Endothelial cell of umbilical vein (primary cell): Measurements from ENCODE around the gene ASMTL.

Experiments used
- EZH2 ChIP-seq: IDR thresholded peaks from 2 replicates; pipeline ENCODE4 v1.6.1; 2012; ENCODE audit warnings: borderline replicate concordance, low read depth, mild to moderate bottlenecking, moderate library complexity, low read length, inconsistent platforms; ENCODE audit not compliant: severe bottlenecking
- GATA2 ChIP-seq: IDR thresholded peaks from 2 replicates; pipeline ENCODE4 v1.7.0; 2011; ENCODE audit warnings: low read depth, mild to moderate bottlenecking, moderate library complexity, mixed read lengths, low read length; ENCODE audit not compliant: insufficient read length, insufficient read depth
- POLR2A ChIP-seq: IDR thresholded peaks from 2 replicates; pipeline ENCODE4 v1.6.1; 2012; ENCODE audit warnings: low read depth, mild to moderate bottlenecking, control low read depth, low read length
- POLR2AphosphoS5 ChIP-seq: IDR thresholded peaks from 2 replicates; pipeline ENCODE4 v1.6.1; 2012; ENCODE audit warnings: low read depth, mild to moderate bottlenecking, control low read depth, low read length, moderate library complexity; ENCODE audit not compliant: insufficient read depth
- TF ChIP-seq, protein P1 (sequence below), 2 donors: IDR thresholded peaks; 1 replicate in 1 of 2; 2 replicates in 1 of 2; pipeline ENCODE4 v1.5.1; 2011; ENCODE audit warnings: low read length in 2 of 2, mild to moderate bottlenecking in 2 of 2, moderate library complexity in 2 of 2, control low read depth in 1 of 2, inconsistent platforms in 1 of 2, low read depth in 1 of 2; ENCODE audit not compliant: insufficient read depth in 1 of 2; ENCODE audit errors: extremely low read depth in 1 of 2
- TF ChIP-seq, protein P2 (sequence below): IDR thresholded peaks from 2 replicates; pipeline ENCODE4 v1.6.1; 2011; ENCODE audit not compliant: insufficient read depth, insufficient read length

DNA sequence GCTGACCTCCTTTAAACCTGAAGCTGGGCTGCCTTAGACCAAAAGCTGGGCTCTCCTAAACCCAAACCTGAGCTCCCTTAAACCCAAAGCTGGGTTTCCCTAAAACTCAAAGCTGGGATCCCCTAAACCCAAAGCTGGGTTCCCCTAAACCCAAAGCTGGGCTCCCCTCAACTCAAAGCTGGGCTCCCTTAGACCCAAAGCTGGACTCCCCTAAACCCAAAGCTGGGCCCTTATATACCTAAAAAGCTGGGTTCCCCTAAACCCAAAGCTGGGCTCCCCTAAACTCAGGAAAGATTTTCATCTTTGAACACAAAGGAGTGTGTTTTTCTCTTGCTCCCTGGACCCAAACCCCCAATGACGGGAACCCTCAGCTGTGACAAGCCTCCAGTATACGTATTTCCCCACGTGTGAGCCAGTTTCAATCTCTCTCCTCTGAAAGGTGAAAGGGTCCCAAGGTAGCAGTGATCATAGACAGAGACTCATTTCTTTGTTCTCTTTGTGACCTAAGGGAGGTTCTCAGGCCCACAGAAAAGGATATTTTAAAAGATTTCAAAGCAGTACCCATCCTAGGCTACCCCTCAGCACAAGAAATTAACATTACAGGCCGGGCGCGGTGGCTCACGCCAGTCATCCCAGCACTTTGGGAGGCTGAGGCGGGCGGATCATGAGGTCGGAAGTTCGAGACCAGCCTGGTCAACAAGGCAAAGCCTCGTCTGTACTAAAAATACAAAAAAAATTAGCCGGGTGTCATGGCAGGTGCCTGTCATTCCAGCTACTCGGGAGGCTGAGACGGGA, 31.3 kb upstream of the ASMTL start:
- TF ChIP-seq, protein P1, sequence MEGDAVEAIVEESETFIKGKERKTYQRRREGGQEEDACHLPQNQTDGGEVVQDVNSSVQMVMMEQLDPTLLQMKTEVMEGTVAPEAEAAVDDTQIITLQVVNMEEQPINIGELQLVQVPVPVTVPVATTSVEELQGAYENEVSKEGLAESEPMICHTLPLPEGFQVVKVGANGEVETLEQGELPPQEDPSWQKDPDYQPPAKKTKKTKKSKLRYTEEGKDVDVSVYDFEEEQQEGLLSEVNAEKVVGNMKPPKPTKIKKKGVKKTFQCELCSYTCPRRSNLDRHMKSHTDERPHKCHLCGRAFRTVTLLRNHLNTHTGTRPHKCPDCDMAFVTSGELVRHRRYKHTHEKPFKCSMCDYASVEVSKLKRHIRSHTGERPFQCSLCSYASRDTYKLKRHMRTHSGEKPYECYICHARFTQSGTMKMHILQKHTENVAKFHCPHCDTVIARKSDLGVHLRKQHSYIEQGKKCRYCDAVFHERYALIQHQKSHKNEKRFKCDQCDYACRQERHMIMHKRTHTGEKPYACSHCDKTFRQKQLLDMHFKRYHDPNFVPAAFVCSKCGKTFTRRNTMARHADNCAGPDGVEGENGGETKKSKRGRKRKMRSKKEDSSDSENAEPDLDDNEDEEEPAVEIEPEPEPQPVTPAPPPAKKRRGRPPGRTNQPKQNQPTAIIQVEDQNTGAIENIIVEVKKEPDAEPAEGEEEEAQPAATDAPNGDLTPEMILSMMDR (IDR thresholded peaks at IDR 0.05; ENCODE audit: extremely low read depth in 1 of 2, insufficient read depth in 1 of 2, low read depth in 1 of 2, low read length in 2 of 2), result no peak
- TF ChIP-seq EZH2 (no peak), POLR2AphosphoS5 (no peak), POLR2A (no peak), GATA2 (no peak)
- TF ChIP-seq, protein P2, sequence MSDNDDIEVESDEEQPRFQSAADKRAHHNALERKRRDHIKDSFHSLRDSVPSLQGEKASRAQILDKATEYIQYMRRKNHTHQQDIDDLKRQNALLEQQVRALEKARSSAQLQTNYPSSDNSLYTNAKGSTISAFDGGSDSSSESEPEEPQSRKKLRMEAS, result no peak
